Heart left ventricle (tissue), 16 donors: ENCODE results near the gene GET4. TPM values are rescaled to one million over a fixed set of nuclear protein-coding genes. Genes with fewer than 3 reads are reported as not detected.

ENCODE experiments used
- ATAC-seq, 4 donors: fragments of 200-7000 bp; cut with Tn5 transposase; one replicate each; pipeline ENCODE4 v1.9.1; 2020 to 2022; ENCODE audit warnings: moderate library complexity in 4 of 4, mild to moderate bottlenecking in 3 of 4, moderate number of reproducible peaks in 1 of 4
- DNase-seq, 5 donors: peaks; one replicate each; pipeline ENCODE4 v3.0.0-alpha.2; 2020
- H3K27ac ChIP-seq, 12 donors: fragments of 200-600 bp; sonication (generic) in 4 of 12; one replicate each; pipeline versions ENCODE4 v1.5.0 to v1.8.0; 2016 to 2022; ENCODE audit warnings: mild to moderate bottlenecking in 2 of 12
- H3K27me3 ChIP-seq, 9 donors: fragments of 200-600 bp; sonication (generic) in 2 of 9; one replicate each; pipeline versions ENCODE4 v1.5.1 to v1.8.0; 2016 to 2022; ENCODE audit warnings: mild to moderate bottlenecking in 3 of 9
- H3K36me3 ChIP-seq, 9 donors: fragments of 200-600 bp; sonication (generic) in 2 of 9; one replicate each; pipeline versions ENCODE4 v1.5.0 to v1.8.0; 2018 to 2022; ENCODE audit warnings: mild to moderate bottlenecking in 2 of 9
- H3K4me1 ChIP-seq, 12 donors: fragments of 200-600 bp; sonication (generic) in 4 of 12; one replicate each; pipeline versions ENCODE4 v1.5.0 to v1.8.0; 2016 to 2022; ENCODE audit warnings: mild to moderate bottlenecking in 3 of 12
- H3K4me3 ChIP-seq, 12 donors: fragments of 200-600 bp; sonication (generic) in 4 of 12; one replicate each; pipeline versions ENCODE4 v1.5.0 to v1.8.0; 2017 to 2022; ENCODE audit warnings: mild to moderate bottlenecking in 9 of 12, moderate library complexity in 4 of 12
- H3K9me3 ChIP-seq, 12 donors: fragments of 200-600 bp; sonication (generic) in 4 of 12; one replicate each; pipeline versions ENCODE4 v1.5.0 to v1.8.0; 2016 to 2022; ENCODE audit warnings: mild to moderate bottlenecking in 1 of 12
- POLR2A ChIP-seq, 2 donors: fragments of 450-650 bp; IDR thresholded peaks; one replicate each; pipeline ENCODE4 v1.6.1; 2017; ENCODE audit warnings: antibody characterized with exemption in 2 of 2, mild to moderate bottlenecking in 2 of 2, moderate library complexity in 2 of 2
- WGBS, 4 donors: extraction: QIAGEN DNeasy Blood & Tissue Kit in 2 of 4; methylation state at CpG; one replicate each; pipeline versions ENCODE4 v1.1.5 to v1.1.7; 2013 to 2018; 5-methylcytosine and 5-hydroxymethylcytosine counted together
- intact Hi-C, 10 donors: fragments of 100-400 bp; cut with DNase I; formaldehyde crosslinking; loops; one replicate each; pipeline versions ENCODE4 v1.11.1 to v1.14.2; 2022
- polyA plus RNA-seq, 2 donors: library from polyadenylated mRNA; stranded (reverse); fragments of 200-250 nt; gene quantifications; one replicate each; pipeline ENCODE4 v1.2.3, GENCODE V29; 2013
- total RNA-seq, 9 donors: library from RNA; depleted of rRNA in 2 of 9; stranded (reverse); fragments of >200 nt in 2 of 9; fragmentation: NEBNext Ultra II Directional in 3 of 9; extraction: Animal tissue kit (Norgen Biotek cat#: 25700) in 3 of 9; gene quantifications; one replicate each; pipeline versions ENCODE4 v1.1.0 to v1.2.4, GENCODE V29; 2016 to 2023
- TF ChIP-seq, protein P1 (sequence below), 12 donors: fragments of 200-600 bp; sonication (generic) in 4 of 12; IDR thresholded peaks; one replicate each; pipeline versions ENCODE4 v1.5.0 to v1.8.0; 2018 to 2022; ENCODE audit warnings: antibody characterized with exemption in 12 of 12, mild to moderate bottlenecking in 5 of 12
- donor health status: ischemic (EF 13 %, LVEDD 7.1; RV severe dilation, severe dysfunction).
- donor health status: healthy with polysubstance abuse.
- donor health status: DM: no; HTN: yes; CAD: no.
- donor health status: DM: no; HTN: no; CAD: no.
- donor health status: ischemic (EF 25% LVEDD 6.9; RV normal size, moderate dysfunction).
- donor health status: ischemic (EF 25% LVEDD 5.7; RV mildly dilated, moderate dysfunction).
- donor health status: healthy.
- donor health status: DM: yes; HTN: yes; CAD: no.
- donor health status: ischemic (EF 35%, LVEDD 5.7; RV mildly dilated, moderate dysfunction).
- donor health status: nonischemic (EF 11% LVEDD 7.7; RV severe dilation, severe dysfunction).
- donor health status: DM: yes; HTN: yes; CAD: no.
- donor health status: PGD.
- donor health status: ischemic (EF 29% LVEDD 5.4; RV normal size, mild dysfunction).
- donor health status: nonischemic (EF 23%, LVEDD 6.1; RV moderate dilation, normal function).

The GET4 gene
- total and polyA plus RNA-seq, 11 donors: 14.6 to 34.1 (median 19.7) TPM

DNA sequence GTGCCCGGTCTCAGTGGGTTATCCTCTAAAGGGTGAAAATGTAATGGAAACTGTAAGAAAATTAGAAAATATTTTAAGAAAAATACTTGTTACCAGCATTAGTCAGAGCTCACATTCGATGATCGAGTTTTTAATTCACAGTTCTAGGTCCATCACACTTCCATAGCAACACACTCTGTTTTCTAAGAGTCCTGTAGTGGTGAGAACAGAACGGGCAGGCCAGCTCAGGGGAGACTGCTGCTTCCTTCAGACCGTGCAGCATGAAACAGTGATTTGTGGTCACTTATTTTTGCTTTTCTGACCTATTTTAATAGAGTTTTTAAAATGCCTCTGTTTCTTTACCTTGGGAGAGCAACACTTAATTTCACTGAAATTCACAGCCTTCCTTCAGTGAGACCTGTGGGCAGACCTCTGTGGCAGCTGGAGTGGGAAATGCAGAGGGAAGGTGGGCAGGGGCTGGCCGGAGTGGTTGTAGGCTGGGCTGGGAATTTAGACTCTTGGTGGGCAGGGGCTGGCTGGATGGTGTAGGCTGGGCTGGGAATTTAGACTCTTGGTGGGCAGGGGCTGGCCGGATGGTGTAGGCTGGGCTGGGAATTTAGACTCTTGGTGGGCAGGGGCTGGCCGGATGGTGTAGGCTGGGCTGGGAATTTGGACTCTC, 42.6 kb upstream of the GET4 start:
- intact Hi-C loops: loop anchor here in 3 of 10 donors (5.0 to 10.0 kb wide), 2 partner anchors 39 to 49 kb away; no protein-coding TSS in a partner anchor
- no peaks in the 10 kb centered on the region for H3K9me3 ChIP-seq
- peaks cover 0 to 28% (median 11%) of the 10 kb centered on the region in 9 donors for H3K36me3 ChIP-seq
- no peaks in the 10 kb centered on the region for H3K27me3 ChIP-seq
- TF ChIP-seq, protein P1, sequence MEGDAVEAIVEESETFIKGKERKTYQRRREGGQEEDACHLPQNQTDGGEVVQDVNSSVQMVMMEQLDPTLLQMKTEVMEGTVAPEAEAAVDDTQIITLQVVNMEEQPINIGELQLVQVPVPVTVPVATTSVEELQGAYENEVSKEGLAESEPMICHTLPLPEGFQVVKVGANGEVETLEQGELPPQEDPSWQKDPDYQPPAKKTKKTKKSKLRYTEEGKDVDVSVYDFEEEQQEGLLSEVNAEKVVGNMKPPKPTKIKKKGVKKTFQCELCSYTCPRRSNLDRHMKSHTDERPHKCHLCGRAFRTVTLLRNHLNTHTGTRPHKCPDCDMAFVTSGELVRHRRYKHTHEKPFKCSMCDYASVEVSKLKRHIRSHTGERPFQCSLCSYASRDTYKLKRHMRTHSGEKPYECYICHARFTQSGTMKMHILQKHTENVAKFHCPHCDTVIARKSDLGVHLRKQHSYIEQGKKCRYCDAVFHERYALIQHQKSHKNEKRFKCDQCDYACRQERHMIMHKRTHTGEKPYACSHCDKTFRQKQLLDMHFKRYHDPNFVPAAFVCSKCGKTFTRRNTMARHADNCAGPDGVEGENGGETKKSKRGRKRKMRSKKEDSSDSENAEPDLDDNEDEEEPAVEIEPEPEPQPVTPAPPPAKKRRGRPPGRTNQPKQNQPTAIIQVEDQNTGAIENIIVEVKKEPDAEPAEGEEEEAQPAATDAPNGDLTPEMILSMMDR (IDR thresholded peaks at IDR 0.05): no peak
- TF ChIP-seq POLR2A (IDR thresholded peaks at IDR 0.05): no peak
- WGBS, 4 donors: 68 to 80% (median 74%) methylated on average over 8 of the region's 8 CpGs
- peak overlapping the region in 10 of 12 donors; percentile 80 to 99 (median 96) for H3K27ac ChIP-seq
- peaks cover 28 to 97% (median 76%) of the 10 kb centered on the region in 12 donors for H3K4me1 ChIP-seq
- no peak overlapping the region for H3K4me3 ChIP-seq
- DNase-seq (peak in 1 of 5 donors; percentile 10), ATAC-seq (no peak)

DNA sequence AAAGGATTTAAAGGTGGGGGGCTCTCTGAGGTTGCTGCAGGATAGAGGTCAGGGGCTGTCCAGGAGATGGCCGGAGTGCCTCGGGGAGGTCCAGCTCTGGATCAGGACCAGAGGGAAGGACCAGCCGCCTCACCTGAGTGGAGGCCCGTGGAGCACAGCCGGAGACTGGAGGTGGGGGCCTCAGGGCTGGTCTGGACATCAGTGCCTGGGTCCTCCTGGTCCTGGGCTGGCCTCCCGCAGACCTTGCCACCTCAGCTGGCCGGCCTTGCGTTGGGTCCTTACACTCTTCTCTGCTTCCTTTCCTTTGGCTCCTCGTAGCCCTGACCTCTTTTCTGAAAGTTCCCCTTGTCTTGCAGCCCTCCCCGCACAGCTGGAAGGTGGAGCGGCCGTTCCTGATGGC, 42.1 kb upstream of the GET4 start:
- no peak for DNase-seq
- peaks cover 0 to 34% (median 17%) of the 10 kb centered on the region in 9 donors for H3K36me3 ChIP-seq
- no peaks in the 10 kb centered on the region for H3K9me3 ChIP-seq
- intact Hi-C loops: loop anchor here in 3 of 10 donors (5.0 to 10.0 kb wide), 2 partner anchors 38 to 49 kb away; no protein-coding TSS in a partner anchor
- no peak for TF ChIP-seq POLR2A (IDR thresholded peaks at IDR 0.05)
- TF ChIP-seq, protein P1 (IDR thresholded peaks at IDR 0.05): no peak
- ATAC-seq: no peak
- peaks cover 28 to 96% (median 74%) of the 10 kb centered on the region in 12 donors for H3K4me1 ChIP-seq
- H3K27me3 ChIP-seq: no peaks in the 10 kb centered on the region
- H3K27ac ChIP-seq: peak overlapping the region in 11 of 12 donors; percentile 32 to 97 (median 94)
- 89 to 95% (median 93%) methylated on average over 10 to 12 of the region's 12 CpGs for WGBS, 4 donors
- H3K4me3 ChIP-seq: no peak overlapping the region

DNA sequence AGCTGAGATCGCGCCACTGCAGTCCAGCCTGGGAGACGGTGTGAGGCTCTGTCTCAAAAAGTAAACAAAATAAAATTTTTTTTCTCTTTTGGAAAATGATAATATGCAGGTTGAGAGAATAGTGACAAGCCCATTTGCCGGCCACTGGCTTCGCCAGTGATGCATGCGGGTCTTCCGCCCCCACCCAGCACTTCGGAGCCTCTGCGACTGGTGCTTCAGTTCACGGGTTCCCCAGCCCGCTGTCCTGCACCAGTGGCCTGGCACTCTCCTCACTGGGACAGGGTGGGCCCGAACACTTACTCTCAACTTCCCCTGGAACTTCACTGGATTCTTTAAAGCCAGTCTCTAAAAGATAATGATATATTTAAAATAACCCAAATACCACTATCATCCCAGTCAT, 41.3 kb upstream of the GET4 start:
- TF ChIP-seq, protein P1 (IDR thresholded peaks at IDR 0.05): no peak
- TF ChIP-seq POLR2A (IDR thresholded peaks at IDR 0.05): no peak
- 93 to 97% (median 94%) methylated on average over 12 of the region's 12 CpGs for WGBS, 4 donors
- peak overlapping the region in 11 of 12 donors; percentile 32 to 97 (median 83) for H3K27ac ChIP-seq
- intact Hi-C loops: loop anchor here in 7 of 10 donors (5.0 to 10.0 kb wide), 3 partner anchors 37 to 50 kb away; no protein-coding TSS in a partner anchor
- no peaks in the 10 kb centered on the region for H3K27me3 ChIP-seq
- no peaks in the 10 kb centered on the region for H3K9me3 ChIP-seq
- DNase-seq (no peak), ATAC-seq (no peak)
- no peak overlapping the region for H3K4me3 ChIP-seq
- H3K4me1 ChIP-seq: peaks cover 28 to 89% (median 66%) of the 10 kb centered on the region in 12 donors
- H3K36me3 ChIP-seq: peaks cover 0 to 41% (median 22%) of the 10 kb centered on the region in 9 donors
